Brain microvascular endothelial cell (primary cell): ENCODE data around the gene MYEOV.

Source experiments
- DNase-seq: peaks from one replicate; pipeline ENCODE4 v3.0.0-alpha.2; 2020
- H3K27ac ChIP-seq: fragments of 250-450 bp; sonication (Bioruptor Pico); 2 replicates; pipeline ENCODE4 v1.5.1; 2020; ENCODE audit warnings: mild to moderate bottlenecking, moderate library complexity
- H3K27me3 ChIP-seq: fragments of 250-450 bp; sonication (Bioruptor Pico); replicated peaks from 2 replicates; pipeline ENCODE4 v1.5.1; 2020; ENCODE audit warnings: mild to moderate bottlenecking
- H3K36me3 ChIP-seq: fragments of 250-450 bp; sonication (Bioruptor Pico); replicated peaks from 2 replicates; pipeline ENCODE4 v1.5.1; 2020; ENCODE audit warnings: mild to moderate bottlenecking
- H3K4me3 ChIP-seq: 2 replicates; pipeline ENCODE4 v1.5.1; 2011; ENCODE audit warnings: low read depth, mild to moderate bottlenecking, control low read depth, low read length, moderate library complexity
- CTCF ChIP-seq: IDR thresholded peaks from 2 replicates; pipeline ENCODE4 v1.5.1; 2011; ENCODE audit warnings: low read depth, mild to moderate bottlenecking, moderate library complexity, low read length, control low read depth, inconsistent platforms; ENCODE audit errors: missing control alignments
- in situ Hi-C: cut with HindIII; loops from 2 replicates; pipeline ENCODE4 v1.10.0; 2017; ENCODE audit warnings: low sequenced_read_pairs, low pct_ligation_motif_present

The MYEOV gene

GRCh38 chr11:69339983-69340565 lies 46.1 kb downstream of the MYEOV start:
- DNase-seq = no peak
- no peak overlapping the region for H3K27ac ChIP-seq
- no peak overlapping the region for H3K4me3 ChIP-seq
- H3K27me3 ChIP-seq = no peaks in the 10 kb centered on the region
- no peaks in the 10 kb centered on the region for H3K36me3 ChIP-seq
- in situ Hi-C loops = no loop called here
- no peak for TF ChIP-seq CTCF

- Histone ChIP-seq H3K4me3 (no peak overlapping the region), H3K27ac (no peak overlapping the region), H3K27me3 (no peaks in the 10 kb centered on the region), H3K36me3 (no peaks in the 10 kb centered on the region)
- in situ Hi-C loops = no loop called here
- no peak for DNase-seq
- no peak for TF ChIP-seq CTCF
Observed at GRCh38 chr11:69342588-69343330, 48.8 kb downstream of the MYEOV start.

GRCh38 chr11:69343401-69344321 lies 49.7 kb downstream of the MYEOV start:
- in situ Hi-C loops = no loop called here
- no peak overlapping the region for H3K27ac ChIP-seq
- no peak for DNase-seq
- H3K4me3 ChIP-seq = no peak overlapping the region
- TF ChIP-seq CTCF = no peak
- H3K27me3 ChIP-seq = no peaks in the 10 kb centered on the region
- H3K36me3 ChIP-seq = no peaks in the 10 kb centered on the region

- TF ChIP-seq CTCF = no peak
- Histone ChIP-seq H3K36me3 (no peaks in the 10 kb centered on the region), H3K4me3 (no peak overlapping the region), H3K27me3 (no peaks in the 10 kb centered on the region), H3K27ac (no peak overlapping the region)
- DNase-seq = no peak
- in situ Hi-C loops = no loop called here
Observed at GRCh38 chr11:69344570-69345145, 50.7 kb downstream of the MYEOV start.
